Stimulated activated CD4-positive, alpha-beta T cell treated with anti-CD3 and anti-CD28 coated beads, TNF-alpha, amount 100 ng/mL, for 24 hours (primary cell): Measurements from ENCODE around the gene S100A2.
"Not testable (repeated sequence)": the region's sequence is repeated elsewhere in the genome, so short reads cannot be mapped to it uniquely, and the experiment has no call there.

Source experiments
- DNase-seq, 3 experiments: peaks; one replicate each; pipeline ENCODE4 v3.0.0-alpha.2; 2020; ENCODE audit warnings: low read depth in 3 of 3

S100A2 gene

DNA sequence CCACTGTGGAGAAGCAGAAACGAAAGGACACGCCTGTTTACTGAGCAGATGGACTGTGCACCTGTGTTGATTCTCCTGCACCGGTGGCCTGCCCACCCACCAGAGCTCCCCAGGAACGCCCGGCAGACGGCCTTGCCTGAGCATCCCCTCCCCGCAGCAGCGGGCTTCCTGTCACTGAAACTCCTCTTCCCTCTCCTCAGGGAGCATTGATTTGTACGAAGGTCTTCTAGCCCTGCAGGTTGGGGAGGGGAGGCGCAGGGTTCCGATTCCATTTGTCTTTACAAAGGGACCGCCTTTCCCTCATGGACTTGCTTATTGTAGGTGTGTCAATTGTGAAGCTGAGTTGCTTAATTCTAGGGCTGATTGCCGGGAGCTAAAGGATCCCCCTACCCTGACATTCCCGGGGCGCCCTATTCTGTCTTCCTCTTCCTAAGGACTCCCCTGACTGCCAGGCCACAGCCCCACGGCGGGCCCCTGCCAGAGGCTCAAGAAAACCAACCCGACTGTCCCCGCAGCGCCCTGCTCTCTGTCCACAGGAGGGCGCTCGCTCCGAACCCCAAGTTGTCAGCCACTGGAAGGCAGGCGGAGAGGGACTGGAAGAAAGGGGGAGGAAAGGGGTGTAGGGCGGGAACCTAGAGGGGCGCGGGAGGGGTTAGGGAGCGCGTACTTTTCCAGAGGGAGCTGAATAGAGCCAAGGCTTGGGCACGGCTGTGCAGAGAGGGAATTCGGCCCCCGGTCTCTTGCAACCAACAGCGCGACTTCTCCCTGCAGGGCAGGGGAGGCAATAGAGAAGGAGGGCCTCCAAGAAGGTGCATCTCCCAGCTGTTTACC, 32.7 kb downstream of the S100A2 start:
- DNase-seq = peak; percentile 57 to 76 (median 62)

DNA sequence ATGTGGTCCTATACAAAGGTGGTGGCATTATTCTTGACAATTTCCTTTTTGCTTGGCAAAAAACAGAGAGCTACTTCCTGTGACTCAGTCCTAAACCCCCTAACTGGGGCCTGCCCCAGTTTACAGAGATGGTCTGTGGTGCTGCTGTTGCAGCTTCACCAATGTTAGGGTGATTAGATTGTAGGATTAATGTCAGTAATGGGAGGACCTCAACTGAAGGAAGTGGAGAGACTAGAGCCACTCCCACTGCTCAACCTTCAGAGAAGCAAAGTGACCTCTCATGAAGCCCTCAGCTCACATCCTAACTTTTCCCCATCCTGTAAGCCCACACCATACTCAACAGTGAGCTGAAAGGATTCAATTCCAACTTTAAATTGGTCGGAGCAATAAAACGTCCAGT, 33.5 kb downstream of the S100A2 start:
- DNase-seq = no peak

GRCh38 chr1:153531638-153532037, 34.0 kb downstream of the S100A2 start:
- no peak for DNase-seq

GRCh38 chr1:153527683-153528040, 38.0 kb downstream of the S100A2 start:
- DNase-seq = no peak

DNA sequence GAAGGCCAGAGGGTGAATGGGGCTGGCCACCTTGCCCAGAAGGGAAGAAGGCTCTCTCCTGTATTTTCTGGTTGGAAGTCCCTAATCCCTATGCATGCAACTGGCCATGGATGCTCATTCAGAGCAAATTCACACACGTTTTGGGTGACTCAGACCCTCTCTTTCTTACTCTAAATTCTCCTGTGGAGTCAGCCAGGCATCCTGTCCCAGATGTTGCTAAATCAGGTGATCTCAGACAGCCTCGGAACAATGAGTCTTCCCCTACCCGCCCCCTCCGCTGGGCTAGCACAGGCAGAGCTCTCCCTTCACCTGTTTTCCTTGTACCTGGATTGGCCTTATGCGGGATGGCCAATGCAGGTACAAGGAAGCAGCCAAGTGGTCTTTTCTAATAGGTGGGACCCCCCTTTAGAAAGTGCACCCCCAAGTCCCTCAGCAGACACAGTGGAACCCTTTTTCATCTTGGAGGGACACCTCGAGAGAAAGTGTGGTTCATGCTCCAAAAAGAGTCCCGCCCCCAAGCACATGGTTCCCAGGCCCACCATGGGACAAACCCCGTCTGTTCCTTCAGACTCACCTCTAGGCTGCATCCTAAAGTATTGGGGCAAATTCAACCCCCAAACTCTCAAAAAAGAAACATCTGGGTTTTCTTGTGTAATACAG, 38.5 kb downstream of the S100A2 start:
- DNase-seq = no peak

DNA sequence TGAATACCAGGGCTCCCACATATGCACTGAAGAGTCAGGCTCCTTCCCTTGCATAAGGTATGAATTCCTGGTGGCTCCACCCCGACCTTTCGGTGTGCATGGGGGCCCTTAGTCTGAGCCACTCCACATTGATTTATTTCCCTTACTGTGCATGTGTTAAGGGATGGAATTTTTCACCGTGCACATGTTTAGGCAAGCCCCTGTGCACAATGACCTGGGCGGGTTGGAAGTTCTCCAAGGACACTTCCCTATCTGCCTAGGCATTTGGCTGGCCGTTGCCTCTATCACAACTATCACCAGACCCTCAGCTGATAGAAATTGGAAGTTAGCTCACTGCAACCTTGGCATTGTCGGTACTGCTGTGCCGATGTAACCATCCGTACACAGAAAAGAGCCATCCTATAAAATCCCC, 39.5 kb downstream of the S100A2 start:
- DNase-seq = no peak

DNA sequence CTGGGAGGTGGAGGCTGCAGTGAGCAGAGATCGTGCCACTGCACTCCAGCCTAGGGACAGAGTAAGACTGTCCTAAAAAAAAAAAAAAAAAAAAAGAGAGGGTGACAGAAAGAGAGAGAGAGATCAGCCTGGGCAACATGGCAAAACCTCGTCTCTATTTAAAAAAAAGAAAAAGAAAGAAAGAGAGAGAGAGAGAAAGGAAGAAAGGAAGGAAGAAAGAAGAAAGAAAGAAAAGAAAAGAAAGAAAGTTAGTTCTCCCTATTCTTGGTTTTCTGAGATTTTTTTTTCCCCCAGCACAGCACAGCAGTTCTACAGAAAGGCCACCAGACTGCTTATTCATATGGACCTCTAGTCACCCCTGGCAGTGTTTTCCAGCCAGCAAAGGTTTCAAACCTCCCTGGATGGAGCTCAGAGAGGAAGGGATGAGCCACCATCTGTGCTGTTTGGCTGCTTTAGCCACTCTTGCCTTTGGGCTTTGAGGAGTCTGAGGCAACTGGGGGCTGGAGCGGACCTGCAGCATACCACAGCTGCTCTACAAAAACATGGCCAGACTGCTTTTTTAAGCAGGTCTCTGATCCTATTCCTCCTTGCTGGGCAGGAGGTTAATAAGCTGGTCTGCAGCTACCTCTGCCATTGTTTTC, 40.4 kb downstream of the S100A2 start:
- no peak for DNase-seq

GRCh38 chr1:153522353-153523048, 43.1 kb downstream of the S100A2 start:
- DNase-seq = not testable (repeated sequence)

- not testable (repeated sequence) for DNase-seq
These were observed 43.8 kb downstream of the S100A2 start for GRCh38 chr1:153521808-153522207.

DNA sequence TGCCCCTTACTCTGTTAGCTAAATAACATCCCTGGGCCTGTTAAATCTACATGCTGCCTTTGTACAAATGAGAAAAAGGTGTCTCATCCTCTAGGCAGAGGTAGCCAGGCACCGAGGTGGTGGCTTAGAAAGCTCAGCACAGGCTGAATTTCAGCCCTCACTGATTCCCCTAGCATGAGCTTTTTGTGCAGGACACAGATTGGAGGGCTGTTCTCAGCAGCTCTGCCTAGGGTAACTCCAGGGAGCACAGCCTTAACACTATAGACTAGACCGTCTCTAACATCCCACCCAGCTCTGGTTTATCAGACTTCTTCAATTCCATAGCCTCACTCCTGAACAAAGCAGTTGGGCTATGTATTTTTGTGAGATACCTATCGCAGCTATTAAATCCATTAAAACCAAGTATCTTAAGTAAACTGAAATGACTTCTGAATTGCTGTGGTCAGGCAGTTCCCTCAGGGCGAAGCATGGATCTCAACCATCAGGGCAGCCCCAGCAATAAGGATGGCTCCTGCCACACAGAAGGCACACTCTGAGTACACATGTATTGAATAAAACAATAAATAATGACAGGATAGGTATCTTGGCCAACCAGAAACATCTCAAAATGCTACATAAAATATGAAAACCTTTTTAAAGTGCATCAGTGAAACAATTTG, 44.7 kb downstream of the S100A2 start:
- DNase-seq = no peak

GRCh38 chr1:153520137-153520691, 45.4 kb downstream of the S100A2 start:
- not testable (repeated sequence) for DNase-seq

- DNase-seq = no peak
These were observed 46.4 kb downstream of the S100A2 start for GRCh38 chr1:153519242-153519641.

DNA sequence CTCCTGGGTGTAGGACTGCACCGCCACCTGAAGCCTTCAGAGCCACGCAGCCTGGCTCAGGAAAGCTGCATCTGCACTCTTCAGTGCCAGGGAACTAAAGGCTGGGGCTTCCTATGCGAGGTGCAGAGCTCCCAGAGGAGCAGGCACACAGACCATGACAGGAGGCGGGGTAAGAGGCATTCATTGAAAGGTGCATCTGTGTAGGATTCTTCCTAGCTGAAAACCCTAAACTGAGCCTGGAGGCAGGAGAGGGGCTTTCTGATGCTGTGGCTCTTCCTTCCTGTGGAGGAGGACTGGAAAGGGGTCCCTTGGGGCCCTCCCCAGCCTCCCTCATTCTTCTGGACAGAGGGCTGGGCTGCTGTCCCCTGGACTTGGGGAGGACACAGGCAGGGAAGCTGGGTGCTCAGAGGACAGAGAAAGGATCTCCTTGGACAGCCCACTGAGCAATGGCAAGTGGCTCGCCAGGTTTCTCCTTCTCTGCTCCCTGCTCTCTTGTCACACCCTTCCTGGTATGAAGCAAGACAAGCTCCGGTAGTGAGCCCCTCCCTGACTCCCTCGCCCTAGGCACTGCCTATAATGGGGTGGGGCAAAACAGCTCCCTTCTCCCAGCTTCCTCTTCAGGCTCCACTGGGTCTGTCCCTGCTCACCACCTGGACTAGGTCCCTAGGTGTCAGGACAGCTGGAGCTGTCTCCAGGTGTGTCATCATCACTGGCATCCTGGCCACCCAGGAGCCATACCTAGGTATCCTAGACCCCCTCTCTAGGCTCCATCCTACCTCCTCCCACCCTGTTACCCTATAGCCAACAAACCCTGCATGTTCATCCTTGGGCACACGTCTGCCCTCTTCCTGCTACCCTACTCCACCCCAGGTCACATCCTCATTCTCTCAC, 49.9 kb downstream of the S100A2 start:
- no peak for DNase-seq

DNA sequence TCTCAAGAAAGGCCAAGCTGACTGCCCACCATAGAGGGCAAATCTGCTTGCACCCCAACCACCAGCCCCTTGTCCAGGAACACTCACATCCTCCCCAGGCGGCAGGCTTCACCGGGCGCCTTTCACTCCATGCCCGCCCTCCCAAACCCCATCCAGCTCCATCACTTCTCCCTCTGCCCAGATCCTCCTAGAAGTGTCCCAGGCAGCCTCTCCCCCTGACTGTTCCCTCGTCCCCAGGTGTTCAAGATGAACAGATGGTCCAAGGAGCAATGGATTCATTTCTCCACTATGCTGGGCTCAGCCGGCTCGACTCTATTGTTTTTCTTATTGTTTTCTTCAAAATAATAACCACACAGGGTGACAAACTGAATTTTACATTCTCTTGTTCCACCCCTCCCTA, 52.0 kb downstream of the S100A2 start:
- DNase-seq = no peak

DNA sequence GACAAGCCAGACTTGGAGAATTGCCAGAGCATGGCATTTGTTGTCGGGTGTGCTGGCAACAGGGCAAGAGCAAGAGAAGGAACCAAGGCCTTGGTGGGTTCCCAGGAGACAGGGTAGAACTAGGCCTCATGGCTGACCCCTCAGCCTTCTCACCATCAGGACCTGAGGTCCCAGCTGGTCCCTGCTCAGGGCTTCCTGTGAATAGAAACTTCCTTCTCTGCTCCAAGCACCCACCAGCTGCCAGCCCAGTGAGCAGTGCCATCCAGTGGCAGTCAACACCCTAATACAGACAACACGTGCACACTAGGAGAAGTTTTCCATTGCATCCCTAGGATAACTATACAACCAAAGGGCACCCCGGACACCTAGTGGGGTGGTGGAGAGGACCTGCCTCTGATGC, 52.6 kb downstream of the S100A2 start:
- DNase-seq = no peak
